Naive thymus-derived CD4-positive, alpha-beta T cell (primary cell): ENCODE data around the gene ARHGAP20. TPM values are rescaled to one million over a fixed set of nuclear protein-coding genes. Genes with fewer than 3 reads are reported as not detected.

Experiments used
- ATAC-seq: fragments of 150-1000 bp; cut with Tn5 transposase; 2 replicates; pipeline ENCODE4 v1.10.0; 2021; ENCODE audit warnings: mild to moderate bottlenecking, moderate library complexity
- CTCF ChIA-PET: fragments of 350-600 bp; sonication (Branson Sonifier 250); formaldehyde crosslinking; loops from one replicate; lab custom pipeline; 2021; ENCODE audit warnings: antibody characterized with exemption; lab: Charles Lee
- POLR2A ChIA-PET: fragments of 350-600 bp; sonication (Branson Sonifier 250); formaldehyde crosslinking; loops from one replicate; lab custom pipeline; 2021; ENCODE audit warnings: antibody characterized with exemption, inconsistent platforms; lab: Charles Lee
- DNase-seq, 9 donors: peaks; one replicate each; pipeline versions ENCODE4 v3.0.0 to v3.0.0-alpha.2; 2020 to 2022; ENCODE audit warnings: mixed read lengths in 1 of 9
- H3K27ac ChIP-seq: one replicate; pipeline ENCODE4 v1.7.0; 2013; ENCODE audit warnings: mild to moderate bottlenecking, low read depth, low read length, moderate library complexity
- H3K27me3 ChIP-seq, 2 donors: one replicate each; pipeline ENCODE4 v1.7.0; 2013; ENCODE audit warnings: low read length in 2 of 2, mild to moderate bottlenecking in 2 of 2, moderate library complexity in 2 of 2; ENCODE audit not compliant: control insufficient read depth in 2 of 2, insufficient read depth in 2 of 2
- H3K36me3 ChIP-seq, 3 experiments: 1 replicate in 2 of 3; 2 replicates in 1 of 3; pipeline ENCODE4 v1.7.0; 2013; ENCODE audit warnings: low read length in 3 of 3, mild to moderate bottlenecking in 3 of 3, moderate library complexity in 1 of 3; ENCODE audit not compliant: insufficient read depth in 3 of 3, control insufficient read depth in 2 of 3
- H3K4me1 ChIP-seq, 2 donors: one replicate each; pipeline ENCODE4 v1.7.0; 2013; ENCODE audit warnings: low read length in 2 of 2, mild to moderate bottlenecking in 2 of 2, moderate library complexity in 1 of 2; ENCODE audit not compliant: control insufficient read depth in 2 of 2, insufficient read depth in 2 of 2
- H3K4me3 ChIP-seq: 2 replicates; pipeline ENCODE4 v1.7.0; 2013; ENCODE audit warnings: mild to moderate bottlenecking, low read length
- H3K9me3 ChIP-seq, 3 experiments: 1 replicate in 2 of 3; 2 replicates in 1 of 3; pipeline ENCODE4 v1.7.0; 2013; ENCODE audit warnings: low read length in 3 of 3; ENCODE audit not compliant: control insufficient read depth in 2 of 3
- H3K27ac Mint-ChIP-seq, 9 donors: one replicate each; pipeline ENCODE4 v1.8.0; 2020 to 2022; ENCODE audit warnings: mixed read lengths in 9 of 9, mild to moderate bottlenecking in 8 of 9, moderate library complexity in 5 of 9, inconsistent platforms in 2 of 9
- H3K27me3 Mint-ChIP-seq, 5 donors: one replicate each; pipeline ENCODE4 v1.8.0; 2021 to 2022; ENCODE audit warnings: mixed read lengths in 5 of 5, mild to moderate bottlenecking in 1 of 5
- H3K36me3 Mint-ChIP-seq, 5 donors: one replicate each; pipeline ENCODE4 v1.8.0; 2020 to 2022; ENCODE audit warnings: mixed read lengths in 5 of 5, mild to moderate bottlenecking in 3 of 5, inconsistent platforms in 1 of 5
- H3K4me1 Mint-ChIP-seq, 7 donors: one replicate each; pipeline ENCODE4 v1.8.0; 2020 to 2022; ENCODE audit warnings: mixed read lengths in 7 of 7, mild to moderate bottlenecking in 3 of 7, inconsistent platforms in 1 of 7
- H3K4me3 Mint-ChIP-seq, 10 donors: one replicate each; pipeline ENCODE4 v1.8.0; 2020 to 2022; ENCODE audit warnings: mild to moderate bottlenecking in 10 of 10, mixed read lengths in 10 of 10, moderate library complexity in 6 of 10, inconsistent platforms in 2 of 10
- H3K9me3 Mint-ChIP-seq, 11 donors: one replicate each; pipeline ENCODE4 v1.8.0; 2020 to 2022; ENCODE audit warnings: mixed read lengths in 11 of 11, mild to moderate bottlenecking in 4 of 11, inconsistent platforms in 1 of 11, moderate library complexity in 1 of 11
- intact Hi-C, 2 donors: fragments of 100-400 bp; cut with micrococcal nuclease; formaldehyde crosslinking; loops; one replicate each; pipeline ENCODE4 v1.15.1; 2023
- polyA plus RNA-seq, 2 donors: library from polyadenylated mRNA; unstranded; fragments of 300-500 nt; fragmentation: Illumina TruSeq; gene quantifications; one replicate each; pipeline ENCODE4 v1.2.3, GENCODE V29; 2021
- total RNA-seq, 6 experiments: library from RNA in 5 of 6; stranded (reverse) in 5 of 6; gene quantifications; 1 replicate in 5 of 6; 2 replicates in 1 of 6; pipeline ENCODE4 v1.2.3 and lab custom pipeline; 2021 to 2026

ARHGAP20 gene
- total and polyA plus RNA-seq, 7 experiments from 2014 or later = 0.08 to 0.11 TPM; not detected in 5

DNA sequence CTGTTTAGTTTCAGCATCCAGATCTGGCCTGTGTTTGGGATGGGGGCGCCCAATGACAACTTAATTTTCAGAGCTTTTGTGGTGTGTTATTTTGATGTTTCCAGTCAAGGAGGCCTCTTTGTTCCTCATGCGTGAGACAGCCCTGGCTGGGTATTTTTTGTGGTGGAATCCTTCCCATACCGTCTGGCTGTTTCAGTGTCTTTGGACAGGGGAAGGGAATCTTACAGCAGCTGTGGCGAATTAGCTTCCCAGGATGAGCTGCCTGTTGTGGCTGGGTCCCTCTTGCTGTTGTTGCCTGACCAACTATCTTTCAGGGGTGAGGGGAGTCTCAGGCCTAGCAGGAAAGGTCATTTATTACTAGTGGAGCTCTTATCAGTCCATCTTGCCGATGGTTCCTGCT, 138.8 kb downstream of the ARHGAP20 start:
- Histone ChIP-seq H3K4me3 (no peak overlapping the region), H3K9me3 (no peaks in the 10 kb centered on the region), H3K27ac (no peak overlapping the region), H3K27me3 (no peaks in the 10 kb centered on the region), H3K36me3 (no peaks in the 10 kb centered on the region), H3K4me1 (no peaks in the 10 kb centered on the region)
- ChIA-PET POLR2A (no interaction called here), CTCF (no interaction called here)
- Mint-ChIP-seq H3K9me3 (no peaks in the 10 kb centered on the region), H3K4me3 (no peak overlapping the region), H3K27me3 (peaks cover 10 to 35% (median 17%) of the 10 kb centered on the region in 5 donors), H3K36me3 (no peaks in the 10 kb centered on the region), H3K4me1 (no peaks in the 10 kb centered on the region), H3K27ac (no peak overlapping the region)
- DNase-seq (no peak), ATAC-seq (no peak)
- intact Hi-C loops = no loop called here

DNA sequence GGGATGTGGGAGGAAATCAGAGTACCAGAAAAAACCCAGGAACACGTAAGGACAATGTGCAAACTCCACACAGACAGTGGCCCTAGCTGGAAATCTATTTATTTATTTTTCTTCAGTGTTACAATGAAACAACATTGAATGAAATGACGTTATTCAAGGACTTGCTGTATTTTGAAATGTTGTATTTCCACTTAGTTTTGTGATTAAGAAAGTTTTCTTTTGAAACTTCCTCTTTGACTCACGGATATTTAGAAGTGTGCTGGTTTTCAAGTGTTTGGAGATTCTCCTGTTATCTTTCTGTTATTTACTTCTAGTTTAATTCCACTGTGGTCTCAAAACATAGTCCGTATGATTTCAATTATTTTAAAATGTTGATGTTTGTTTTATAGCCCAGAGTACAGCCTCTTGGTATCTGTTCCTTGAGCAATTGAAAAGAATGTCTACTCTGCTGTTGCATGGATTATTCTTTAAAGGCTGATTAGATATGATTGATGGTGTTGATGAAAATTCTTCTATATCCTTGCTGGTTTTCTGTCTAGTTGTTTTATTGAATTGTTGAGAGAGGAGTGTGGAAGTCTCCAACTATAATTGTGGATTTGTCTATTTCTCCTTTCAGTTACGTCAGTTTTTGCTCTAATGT, 141.0 kb downstream of the ARHGAP20 start:
- CTCF ChIA-PET = no interaction called here
- Mint-ChIP-seq H3K27me3 (peaks cover 10 to 35% (median 17%) of the 10 kb centered on the region in 5 donors), H3K4me3 (no peak overlapping the region), H3K36me3 (no peaks in the 10 kb centered on the region), H3K9me3 (no peaks in the 10 kb centered on the region), H3K27ac (no peak overlapping the region), H3K4me1 (no peaks in the 10 kb centered on the region)
- H3K27me3 ChIP-seq = no peaks in the 10 kb centered on the region
- ATAC-seq = no peak
- no peak for DNase-seq
- intact Hi-C loops = no loop called here
- no peaks in the 10 kb centered on the region for H3K9me3 ChIP-seq
- POLR2A ChIA-PET = no interaction called here
- no peak overlapping the region for H3K27ac ChIP-seq
- H3K36me3 ChIP-seq = no peaks in the 10 kb centered on the region
- no peak overlapping the region for H3K4me3 ChIP-seq
- H3K4me1 ChIP-seq = no peaks in the 10 kb centered on the region

DNA sequence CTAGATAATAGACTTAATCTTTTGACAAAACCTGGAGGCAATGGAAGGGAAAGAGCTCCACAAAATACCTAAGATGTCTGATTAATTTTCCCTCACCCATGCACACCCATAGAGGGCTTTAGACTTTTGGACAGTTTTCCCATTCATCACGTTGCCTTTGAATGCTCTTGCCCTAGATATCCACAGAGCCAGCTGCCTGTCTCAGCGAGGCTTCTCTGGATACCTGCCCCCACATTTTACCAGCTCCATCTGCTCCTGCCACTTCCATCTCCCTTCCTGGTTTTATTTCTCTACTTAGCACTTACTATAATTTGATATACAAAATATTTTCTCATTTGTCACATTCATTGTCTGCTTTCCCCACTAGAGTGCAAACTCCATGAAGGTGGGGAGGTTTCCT, 145.7 kb downstream of the ARHGAP20 start:
- peaks cover 0 to 2% (median 0%) of the 10 kb centered on the region in 7 donors for H3K4me1 Mint-ChIP-seq
- H3K27me3 ChIP-seq = no peaks in the 10 kb centered on the region
- DNase-seq (no peak), ATAC-seq (no peak)
- H3K9me3 Mint-ChIP-seq = no peaks in the 10 kb centered on the region
- CTCF ChIA-PET = no interaction called here
- peaks cover 3 to 15% (median 6%) of the 10 kb centered on the region in 5 donors for H3K27me3 Mint-ChIP-seq
- no peak overlapping the region for H3K4me3 Mint-ChIP-seq
- no peaks in the 10 kb centered on the region for H3K4me1 ChIP-seq
- no peak overlapping the region for H3K27ac ChIP-seq
- intact Hi-C loops = no loop called here
- H3K36me3 Mint-ChIP-seq = no peaks in the 10 kb centered on the region
- H3K27ac Mint-ChIP-seq = no peak overlapping the region
- H3K4me3 ChIP-seq = no peak overlapping the region
- no peaks in the 10 kb centered on the region for H3K36me3 ChIP-seq
- H3K9me3 ChIP-seq = no peaks in the 10 kb centered on the region
- POLR2A ChIA-PET = no interaction called here

DNA sequence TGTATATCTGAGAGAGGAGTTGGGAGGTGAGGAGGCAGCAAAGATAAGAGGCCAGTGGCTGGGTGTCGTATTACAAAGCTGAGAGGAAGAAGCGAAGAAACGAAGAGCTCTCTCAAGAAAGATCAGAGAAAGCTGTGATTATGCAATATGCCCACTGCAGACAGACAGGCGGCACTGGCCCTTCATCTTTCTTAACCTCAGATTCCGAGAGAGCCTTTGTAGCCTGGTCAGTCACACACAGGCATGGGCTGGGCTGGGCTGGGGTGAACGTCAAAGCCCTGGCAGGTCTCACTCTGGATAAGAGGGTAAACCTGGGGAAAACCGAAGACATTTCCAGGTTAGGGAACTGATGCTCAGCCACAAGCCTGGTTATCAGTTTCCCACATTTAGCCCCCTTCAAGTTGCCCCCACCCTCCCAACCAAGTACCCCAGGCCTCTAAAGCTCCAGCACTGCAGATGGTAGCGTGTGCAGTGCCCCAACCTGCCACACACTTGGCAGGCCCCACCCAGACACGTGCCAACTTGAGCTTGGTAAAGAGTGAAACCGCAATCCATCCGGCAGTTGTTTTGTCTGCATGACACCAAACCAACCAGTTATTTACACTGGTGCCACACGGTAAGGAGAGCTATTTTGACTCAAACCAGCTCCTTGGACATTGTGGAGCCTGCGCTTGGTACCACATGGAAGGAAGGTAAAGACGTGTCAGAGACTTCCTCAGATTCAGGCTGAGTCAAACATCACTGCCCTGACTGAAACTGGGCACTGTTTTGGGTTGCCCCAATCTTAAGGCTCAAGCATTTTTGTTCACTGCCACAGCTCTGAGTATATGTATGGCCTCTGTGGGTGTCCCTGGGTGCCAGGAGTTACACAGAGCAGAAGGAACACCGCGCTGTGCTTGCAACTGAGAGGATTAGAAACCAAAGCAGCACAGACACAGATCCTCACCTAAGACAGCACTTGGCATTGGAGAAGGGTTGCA, 146.6 kb downstream of the ARHGAP20 start:
- Histone ChIP-seq H3K27me3 (no peaks in the 10 kb centered on the region), H3K4me3 (no peak overlapping the region), H3K9me3 (no peaks in the 10 kb centered on the region), H3K27ac (no peak overlapping the region), H3K36me3 (no peaks in the 10 kb centered on the region), H3K4me1 (no peaks in the 10 kb centered on the region)
- intact Hi-C loops = no loop called here
- POLR2A ChIA-PET = no interaction called here
- peaks cover 5 to 18% (median 10%) of the 10 kb centered on the region in 5 donors for H3K27me3 Mint-ChIP-seq
- no peak overlapping the region for H3K4me3 Mint-ChIP-seq
- peaks cover 0 to 2% (median 0%) of the 10 kb centered on the region in 7 donors for H3K4me1 Mint-ChIP-seq
- H3K36me3 Mint-ChIP-seq = no peaks in the 10 kb centered on the region
- CTCF ChIA-PET = no interaction called here
- ATAC-seq (peak; percentile 54), DNase-seq (peak in 1 of 9 donors; percentile 2)
- H3K9me3 Mint-ChIP-seq = peaks cover 0 to 4% (median 0%) of the 10 kb centered on the region in 11 donors
- no peak overlapping the region for H3K27ac Mint-ChIP-seq

DNA sequence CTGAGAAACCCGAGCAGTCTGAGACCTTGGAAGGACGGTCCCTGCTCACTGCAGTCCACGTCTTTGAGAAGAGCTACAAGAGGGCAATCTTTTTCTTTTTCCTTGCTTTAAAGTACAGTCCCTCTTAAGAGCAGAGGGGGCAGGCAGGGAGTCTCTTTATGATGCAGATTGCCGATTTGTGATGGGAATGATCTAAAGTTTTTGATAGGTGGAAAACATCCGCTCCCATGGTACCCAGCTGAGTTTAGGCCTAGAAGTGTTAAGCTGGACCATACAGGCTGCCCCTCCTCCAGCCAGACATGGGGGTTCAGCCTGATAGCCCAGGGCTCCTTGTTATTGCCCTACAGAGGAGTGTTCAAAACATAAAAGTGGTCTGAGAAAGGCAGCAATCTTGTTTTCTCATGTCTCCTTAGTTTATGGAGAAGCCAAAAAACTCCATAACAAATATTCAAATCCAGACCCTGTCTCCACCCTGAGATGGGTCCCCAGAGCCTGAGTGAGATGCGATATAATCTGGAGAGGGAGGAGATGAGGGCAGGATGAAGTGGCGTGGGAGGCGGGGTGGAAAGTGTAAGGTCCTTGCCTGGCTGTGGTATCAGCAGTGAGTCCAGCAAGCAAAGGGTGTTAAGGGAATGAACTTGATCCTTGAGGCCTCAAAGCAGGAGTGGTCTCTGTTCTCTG, 147.4 kb downstream of the ARHGAP20 start:
- ChIA-PET CTCF (no interaction called here), POLR2A (no interaction called here)
- Histone ChIP-seq H3K27ac (no peak overlapping the region), H3K4me3 (no peak overlapping the region), H3K36me3 (no peaks in the 10 kb centered on the region), H3K4me1 (no peaks in the 10 kb centered on the region), H3K27me3 (no peaks in the 10 kb centered on the region), H3K9me3 (no peaks in the 10 kb centered on the region)
- H3K9me3 Mint-ChIP-seq = peaks cover 0 to 4% (median 0%) of the 10 kb centered on the region in 11 donors
- no peak for DNase-seq
- intact Hi-C loops = no loop called here
- no peak overlapping the region for H3K27ac Mint-ChIP-seq
- H3K4me1 Mint-ChIP-seq = peaks cover 0 to 2% (median 0%) of the 10 kb centered on the region in 7 donors
- no peak overlapping the region for H3K4me3 Mint-ChIP-seq
- H3K36me3 Mint-ChIP-seq = peaks cover 0 to 5% (median 0%) of the 10 kb centered on the region in 5 donors
- no peak for ATAC-seq
- peaks cover 7 to 24% (median 14%) of the 10 kb centered on the region in 5 donors for H3K27me3 Mint-ChIP-seq

DNA sequence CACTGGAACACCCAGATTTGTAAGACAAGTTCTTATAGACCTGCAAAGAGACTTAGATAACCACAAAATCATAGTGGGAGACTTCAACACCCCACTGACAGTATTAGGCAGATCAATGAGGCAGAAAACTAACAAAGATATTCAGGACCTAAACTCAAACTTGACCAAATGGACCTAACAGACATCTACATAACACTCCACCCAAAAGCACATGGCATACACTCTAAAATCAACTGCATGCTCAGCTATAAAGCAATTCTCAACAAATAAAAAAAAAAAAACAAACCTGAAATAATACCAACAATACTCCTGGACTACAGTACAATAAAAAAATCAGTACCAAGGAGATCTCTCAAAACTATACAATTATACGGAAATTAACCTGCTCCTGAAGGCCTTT, 167.5 kb downstream of the ARHGAP20 start:
- ChIA-PET CTCF (interaction anchor here (0.6 kb wide), 1 partner anchor 1077 kb away, joined by 3 read pairs; no protein-coding TSS in a partner anchor), POLR2A (no interaction called here)
- no peaks in the 10 kb centered on the region for H3K4me1 Mint-ChIP-seq
- ATAC-seq (no peak), DNase-seq (no peak)
- H3K4me3 ChIP-seq = no peak overlapping the region
- intact Hi-C loops = no loop called here
- peaks cover 0 to 15% (median 10%) of the 10 kb centered on the region in 5 donors for H3K27me3 Mint-ChIP-seq
- H3K27ac ChIP-seq = no peak overlapping the region
- H3K27ac Mint-ChIP-seq = no peak overlapping the region
- peaks cover 0 to 25% (median 8%) of the 10 kb centered on the region in 11 donors for H3K9me3 Mint-ChIP-seq
- no peaks in the 10 kb centered on the region for H3K4me1 ChIP-seq
- peaks cover 0 to 6% (median 0%) of the 10 kb centered on the region in 5 donors for H3K36me3 Mint-ChIP-seq
- no peaks in the 10 kb centered on the region for H3K9me3 ChIP-seq
- H3K36me3 ChIP-seq = no peaks in the 10 kb centered on the region
- H3K27me3 ChIP-seq = no peaks in the 10 kb centered on the region
- no peak overlapping the region for H3K4me3 Mint-ChIP-seq
